Naive thymus-derived CD4-positive, alpha-beta T cell (primary cell): ENCODE data around the gene ADGRF4. TPM values are rescaled to one million over a fixed set of nuclear protein-coding genes. Genes with fewer than 3 reads are reported as not detected.

Source experiments
- ATAC-seq: fragments of 150-1000 bp; cut with Tn5 transposase; 2 replicates; pipeline ENCODE4 v1.10.0; 2021; ENCODE audit warnings: mild to moderate bottlenecking, moderate library complexity
- CTCF ChIA-PET: fragments of 350-600 bp; sonication (Branson Sonifier 250); formaldehyde crosslinking; loops from one replicate; lab custom pipeline; 2021; ENCODE audit warnings: antibody characterized with exemption; lab: Charles Lee
- POLR2A ChIA-PET: fragments of 350-600 bp; sonication (Branson Sonifier 250); formaldehyde crosslinking; loops from one replicate; lab custom pipeline; 2021; ENCODE audit warnings: antibody characterized with exemption, inconsistent platforms; lab: Charles Lee
- DNase-seq, 9 donors: peaks; one replicate each; pipeline versions ENCODE4 v3.0.0 to v3.0.0-alpha.2; 2020 to 2022; ENCODE audit warnings: mixed read lengths in 1 of 9
- H3K27ac ChIP-seq: one replicate; pipeline ENCODE4 v1.7.0; 2013; ENCODE audit warnings: mild to moderate bottlenecking, low read depth, low read length, moderate library complexity
- H3K27me3 ChIP-seq, 2 donors: one replicate each; pipeline ENCODE4 v1.7.0; 2013; ENCODE audit warnings: low read length in 2 of 2, mild to moderate bottlenecking in 2 of 2, moderate library complexity in 2 of 2; ENCODE audit not compliant: control insufficient read depth in 2 of 2, insufficient read depth in 2 of 2
- H3K36me3 ChIP-seq, 3 experiments: 1 replicate in 2 of 3; 2 replicates in 1 of 3; pipeline ENCODE4 v1.7.0; 2013; ENCODE audit warnings: low read length in 3 of 3, mild to moderate bottlenecking in 3 of 3, moderate library complexity in 1 of 3; ENCODE audit not compliant: insufficient read depth in 3 of 3, control insufficient read depth in 2 of 3
- H3K4me1 ChIP-seq, 2 donors: one replicate each; pipeline ENCODE4 v1.7.0; 2013; ENCODE audit warnings: low read length in 2 of 2, mild to moderate bottlenecking in 2 of 2, moderate library complexity in 1 of 2; ENCODE audit not compliant: control insufficient read depth in 2 of 2, insufficient read depth in 2 of 2
- H3K4me3 ChIP-seq: 2 replicates; pipeline ENCODE4 v1.7.0; 2013; ENCODE audit warnings: mild to moderate bottlenecking, low read length
- H3K9me3 ChIP-seq, 3 experiments: 1 replicate in 2 of 3; 2 replicates in 1 of 3; pipeline ENCODE4 v1.7.0; 2013; ENCODE audit warnings: low read length in 3 of 3; ENCODE audit not compliant: control insufficient read depth in 2 of 3
- H3K27ac Mint-ChIP-seq, 9 donors: one replicate each; pipeline ENCODE4 v1.8.0; 2020 to 2022; ENCODE audit warnings: mixed read lengths in 9 of 9, mild to moderate bottlenecking in 8 of 9, moderate library complexity in 5 of 9, inconsistent platforms in 2 of 9
- H3K27me3 Mint-ChIP-seq, 5 donors: one replicate each; pipeline ENCODE4 v1.8.0; 2021 to 2022; ENCODE audit warnings: mixed read lengths in 5 of 5, mild to moderate bottlenecking in 1 of 5
- H3K36me3 Mint-ChIP-seq, 5 donors: one replicate each; pipeline ENCODE4 v1.8.0; 2020 to 2022; ENCODE audit warnings: mixed read lengths in 5 of 5, mild to moderate bottlenecking in 3 of 5, inconsistent platforms in 1 of 5
- H3K4me1 Mint-ChIP-seq, 7 donors: one replicate each; pipeline ENCODE4 v1.8.0; 2020 to 2022; ENCODE audit warnings: mixed read lengths in 7 of 7, mild to moderate bottlenecking in 3 of 7, inconsistent platforms in 1 of 7
- H3K4me3 Mint-ChIP-seq, 10 donors: one replicate each; pipeline ENCODE4 v1.8.0; 2020 to 2022; ENCODE audit warnings: mild to moderate bottlenecking in 10 of 10, mixed read lengths in 10 of 10, moderate library complexity in 6 of 10, inconsistent platforms in 2 of 10
- H3K9me3 Mint-ChIP-seq, 11 donors: one replicate each; pipeline ENCODE4 v1.8.0; 2020 to 2022; ENCODE audit warnings: mixed read lengths in 11 of 11, mild to moderate bottlenecking in 4 of 11, inconsistent platforms in 1 of 11, moderate library complexity in 1 of 11
- intact Hi-C, 2 donors: fragments of 100-400 bp; cut with micrococcal nuclease; formaldehyde crosslinking; loops; one replicate each; pipeline ENCODE4 v1.15.1; 2023
- polyA plus RNA-seq, 2 donors: library from polyadenylated mRNA; unstranded; fragments of 300-500 nt; fragmentation: Illumina TruSeq; gene quantifications; one replicate each; pipeline ENCODE4 v1.2.3, GENCODE V29; 2021
- total RNA-seq, 6 experiments: library from RNA in 5 of 6; stranded (reverse) in 5 of 6; gene quantifications; 1 replicate in 5 of 6; 2 replicates in 1 of 6; pipeline ENCODE4 v1.2.3 and lab custom pipeline; 2021 to 2026

ADGRF4 gene
- total and polyA plus RNA-seq, 7 experiments from 2014 or later = not detected

GRCh38 chr6:47655719-47656595 is 42.4 kb upstream of the ADGRF4 start:
- Mint-ChIP-seq H3K27ac (peak overlapping the region in 1 of 9 donors; percentile 56), H3K4me1 (peaks cover 0 to 10% (median 0%) of the 10 kb centered on the region in 7 donors), H3K9me3 (no peaks in the 10 kb centered on the region), H3K27me3 (peaks cover 0 to 22% (median 0%) of the 10 kb centered on the region in 5 donors), H3K4me3 (no peak overlapping the region), H3K36me3 (no peaks in the 10 kb centered on the region)
- no peaks in the 10 kb centered on the region for H3K27me3 ChIP-seq
- H3K27ac ChIP-seq = no peak overlapping the region
- DNase-seq (peak in 1 of 9 donors; percentile 42), ATAC-seq (peak; percentile 36)
- POLR2A ChIA-PET = no interaction called here
- CTCF ChIA-PET = interaction anchor here (0.9 kb wide), 1 partner anchor 25 kb away, joined by 4 read pairs; no protein-coding TSS in a partner anchor
- H3K4me3 ChIP-seq = no peak overlapping the region
- intact Hi-C loops = no loop called here
- no peaks in the 10 kb centered on the region for H3K4me1 ChIP-seq
- no peaks in the 10 kb centered on the region for H3K9me3 ChIP-seq
- no peaks in the 10 kb centered on the region for H3K36me3 ChIP-seq

- H3K27me3 Mint-ChIP-seq = peaks cover 4 to 36% (median 12%) of the 10 kb centered on the region in 5 donors
- ATAC-seq (no peak), DNase-seq (no peak)
- no peaks in the 10 kb centered on the region for H3K9me3 Mint-ChIP-seq
- intact Hi-C loops = no loop called here
- Histone ChIP-seq H3K9me3 (no peaks in the 10 kb centered on the region), H3K36me3 (no peaks in the 10 kb centered on the region), H3K4me3 (no peak overlapping the region), H3K27me3 (no peaks in the 10 kb centered on the region), H3K4me1 (no peaks in the 10 kb centered on the region), H3K27ac (no peak overlapping the region)
- H3K4me3 Mint-ChIP-seq = no peak overlapping the region
- POLR2A ChIA-PET = no interaction called here
- H3K36me3 Mint-ChIP-seq = no peaks in the 10 kb centered on the region
- H3K27ac Mint-ChIP-seq = no peak overlapping the region
- CTCF ChIA-PET = no interaction called here
- H3K4me1 Mint-ChIP-seq = peaks cover 0 to 4% (median 0%) of the 10 kb centered on the region in 7 donors
Observed at GRCh38 chr6:47661960-47662359, 36.4 kb upstream of the ADGRF4 start.

DNA sequence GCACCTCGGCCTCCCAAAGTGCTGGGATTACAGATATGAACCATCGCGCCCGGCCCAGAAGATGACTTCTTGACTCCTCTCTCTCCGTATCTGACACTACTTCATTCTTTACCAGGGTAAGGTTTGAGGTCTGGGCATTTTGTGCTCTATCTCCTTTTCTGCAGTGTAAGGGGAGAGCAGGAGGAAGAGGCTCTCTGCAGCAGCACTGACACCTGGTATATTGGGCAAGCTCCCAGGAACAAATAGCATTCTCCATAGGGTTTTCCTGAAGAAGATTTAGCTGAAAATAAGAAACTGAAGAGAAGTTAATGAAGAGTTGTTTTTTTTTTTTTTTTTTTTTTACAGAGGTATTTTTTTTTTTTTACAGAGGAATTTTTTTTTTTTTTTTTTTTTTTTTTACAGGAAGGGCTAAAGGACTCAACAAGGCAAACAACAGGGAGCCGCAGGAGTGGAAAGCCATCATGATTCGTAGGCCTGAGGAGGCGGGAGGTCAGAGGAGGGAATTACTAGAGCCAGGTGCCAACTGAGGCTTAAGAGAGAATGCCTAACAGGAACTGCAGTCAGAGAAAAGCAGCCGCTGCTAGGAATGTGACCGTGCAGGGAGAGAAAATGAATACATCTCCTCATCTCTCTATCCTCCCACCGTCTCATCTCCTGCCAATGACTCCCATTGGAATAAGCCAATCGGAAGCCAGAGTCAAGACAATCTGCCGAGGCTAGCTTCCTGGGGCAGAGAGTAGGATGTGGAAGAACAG is 34.7 kb upstream of the ADGRF4 start:
- no peak overlapping the region for H3K4me3 ChIP-seq
- no peaks in the 10 kb centered on the region for H3K4me1 ChIP-seq
- no peaks in the 10 kb centered on the region for H3K36me3 ChIP-seq
- H3K4me3 Mint-ChIP-seq = no peak overlapping the region
- H3K27ac Mint-ChIP-seq = no peak overlapping the region
- H3K4me1 Mint-ChIP-seq = peaks cover 0 to 2% (median 0%) of the 10 kb centered on the region in 7 donors
- H3K9me3 Mint-ChIP-seq = no peaks in the 10 kb centered on the region
- no peaks in the 10 kb centered on the region for H3K36me3 Mint-ChIP-seq
- no peaks in the 10 kb centered on the region for H3K27me3 ChIP-seq
- H3K9me3 ChIP-seq = no peaks in the 10 kb centered on the region
- ChIA-PET POLR2A (no interaction called here), CTCF (no interaction called here)
- ATAC-seq (no peak), DNase-seq (no peak)
- intact Hi-C loops = no loop called here
- peaks cover 12 to 40% (median 20%) of the 10 kb centered on the region in 5 donors for H3K27me3 Mint-ChIP-seq
- H3K27ac ChIP-seq = no peak overlapping the region

DNA sequence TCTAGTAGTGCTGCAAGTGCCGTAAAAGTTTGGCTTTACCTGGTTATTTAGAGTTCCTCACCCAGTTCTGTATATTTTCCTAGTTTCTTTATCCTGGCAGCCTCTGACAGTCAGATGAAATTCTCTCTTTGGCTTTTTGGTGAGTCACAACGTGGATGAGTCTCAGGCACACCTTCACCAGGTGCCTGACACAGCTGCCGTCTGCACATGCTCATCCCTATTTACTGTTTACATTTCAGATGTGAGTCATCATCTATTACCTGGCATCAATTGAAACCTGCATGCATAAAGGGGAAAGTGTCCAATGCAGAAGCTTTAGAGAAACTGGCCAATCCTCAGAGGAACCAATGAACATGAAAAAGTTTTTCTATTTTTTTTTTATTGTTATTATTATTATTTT is 33.3 kb upstream of the ADGRF4 start:
- no peak for DNase-seq
- Histone ChIP-seq H3K36me3 (no peaks in the 10 kb centered on the region), H3K9me3 (no peaks in the 10 kb centered on the region), H3K4me1 (no peaks in the 10 kb centered on the region), H3K4me3 (no peak overlapping the region), H3K27me3 (no peaks in the 10 kb centered on the region), H3K27ac (no peak overlapping the region)
- H3K9me3 Mint-ChIP-seq = no peaks in the 10 kb centered on the region
- ATAC-seq = no peak
- no peak overlapping the region for H3K4me3 Mint-ChIP-seq
- peaks cover 24 to 47% (median 31%) of the 10 kb centered on the region in 5 donors for H3K27me3 Mint-ChIP-seq
- intact Hi-C loops = no loop called here
- POLR2A ChIA-PET = interaction anchor here (0.7 kb wide), 1 partner anchor 12 kb away, joined by 3 read pairs; no protein-coding TSS in a partner anchor
- CTCF ChIA-PET = no interaction called here
- H3K36me3 Mint-ChIP-seq = no peaks in the 10 kb centered on the region
- H3K4me1 Mint-ChIP-seq = peaks cover 0 to 2% (median 0%) of the 10 kb centered on the region in 7 donors
- no peak overlapping the region for H3K27ac Mint-ChIP-seq

DNA sequence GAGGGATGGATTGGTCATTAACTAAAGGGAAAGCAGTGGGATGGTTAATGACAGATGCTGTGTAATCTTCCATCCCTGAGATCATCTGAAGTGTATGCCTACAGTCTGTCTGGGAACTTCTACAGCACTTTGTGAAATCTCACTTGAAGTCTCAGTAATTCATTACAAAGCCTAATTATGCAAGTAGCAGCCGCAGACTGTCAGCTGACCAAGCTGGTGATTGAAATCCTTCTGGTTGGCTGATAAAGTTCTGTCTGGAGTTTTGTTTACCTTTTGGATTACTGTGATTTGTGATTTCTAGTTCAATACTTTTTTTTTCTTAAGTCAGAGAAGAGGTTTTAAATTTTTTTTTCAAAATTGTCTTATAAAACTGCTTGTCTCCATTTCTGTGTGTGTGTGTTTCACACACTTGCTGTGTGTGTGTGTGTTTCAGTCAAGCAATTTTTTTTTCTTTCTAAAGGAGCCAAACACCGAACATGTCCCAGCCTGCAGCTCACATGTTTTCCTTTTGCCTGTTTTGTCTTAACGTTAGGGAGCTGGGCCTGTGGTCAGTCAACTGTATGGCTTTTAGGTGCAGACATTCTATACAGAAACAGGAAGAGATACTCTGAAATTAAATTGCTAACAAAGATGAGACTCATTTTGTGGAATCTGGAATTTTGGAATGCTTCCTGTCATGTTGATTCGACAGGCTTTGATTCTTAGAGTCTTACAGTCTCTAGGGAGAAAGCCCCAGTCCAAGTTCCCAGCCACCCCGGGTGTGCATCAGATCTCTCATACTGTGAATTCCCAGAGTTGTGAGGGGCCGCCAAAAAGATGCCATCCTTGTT is 28.5 kb upstream of the ADGRF4 start:
- Histone ChIP-seq H3K27ac (no peak overlapping the region), H3K4me3 (no peak overlapping the region), H3K9me3 (no peaks in the 10 kb centered on the region), H3K4me1 (no peaks in the 10 kb centered on the region), H3K36me3 (no peaks in the 10 kb centered on the region), H3K27me3 (no peaks in the 10 kb centered on the region)
- ATAC-seq = no peak
- POLR2A ChIA-PET = no interaction called here
- H3K36me3 Mint-ChIP-seq = no peaks in the 10 kb centered on the region
- H3K27ac Mint-ChIP-seq = no peak overlapping the region
- no peak overlapping the region for H3K4me3 Mint-ChIP-seq
- peaks cover 0 to 2% (median 0%) of the 10 kb centered on the region in 7 donors for H3K4me1 Mint-ChIP-seq
- intact Hi-C loops = no loop called here
- no peaks in the 10 kb centered on the region for H3K9me3 Mint-ChIP-seq
- peaks cover 29 to 45% (median 42%) of the 10 kb centered on the region in 5 donors for H3K27me3 Mint-ChIP-seq
- no peak for DNase-seq
- CTCF ChIA-PET = interaction anchor here (0.7 kb wide), 1 partner anchor 16 kb away, joined by 3 read pairs; no protein-coding TSS in a partner anchor

DNA sequence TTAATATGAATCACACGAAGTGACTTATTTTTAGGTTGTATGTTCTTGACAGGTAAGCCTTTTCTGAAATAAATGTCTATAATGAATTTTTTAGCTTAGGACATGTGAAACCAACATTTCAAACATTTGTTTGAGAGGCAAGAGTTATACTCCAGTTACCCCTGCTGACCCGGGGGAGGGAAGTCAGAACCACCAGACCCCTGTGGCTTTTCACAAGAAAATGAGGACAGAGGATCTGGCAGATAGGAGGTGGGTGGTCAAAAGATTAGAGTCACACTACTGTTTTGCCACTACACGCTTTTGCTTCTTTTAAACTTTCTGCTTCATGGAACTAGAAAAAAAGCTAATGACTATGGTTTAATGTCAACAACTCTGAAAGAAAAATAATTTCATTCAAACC is 27.5 kb upstream of the ADGRF4 start:
- Histone ChIP-seq H3K9me3 (no peaks in the 10 kb centered on the region), H3K4me3 (no peak overlapping the region), H3K4me1 (no peaks in the 10 kb centered on the region), H3K36me3 (no peaks in the 10 kb centered on the region), H3K27ac (no peak overlapping the region), H3K27me3 (no peaks in the 10 kb centered on the region)
- Mint-ChIP-seq H3K36me3 (no peaks in the 10 kb centered on the region), H3K9me3 (peaks cover 0 to 1% (median 0%) of the 10 kb centered on the region in 11 donors), H3K4me1 (peaks cover 0 to 2% (median 0%) of the 10 kb centered on the region in 7 donors), H3K4me3 (no peak overlapping the region), H3K27me3 (peaks cover 32 to 45% (median 42%) of the 10 kb centered on the region in 5 donors), H3K27ac (no peak overlapping the region)
- ChIA-PET POLR2A (no interaction called here), CTCF (no interaction called here)
- intact Hi-C loops = no loop called here
- no peak for ATAC-seq
- no peak for DNase-seq
